HCT116 (cell line): ENCODE measurements around the gene TICRR. TPM values are rescaled to one million over a fixed set of nuclear protein-coding genes. Genes with fewer than 3 reads are reported as not detected.

Source experiments
- ATAC-seq: fragments of 200-7000 bp; cut with Tn5 transposase; 2 replicates; pipeline ENCODE4 v1.9.1; 2020; ENCODE audit warnings: mild to moderate bottlenecking, moderate library complexity
- BruUV-seq: library from RNA; stranded (reverse); fragments of 400-500 nt; replicated peaks from 2 replicates; lab custom pipeline; 2021; lab: Mats Ljungman, UMichigan
- CTCF ChIA-PET: fragments of 300-600 bp; sonication (Branson Sonifier 250); formaldehyde crosslinking; loops from one replicate; lab custom pipeline; 2021; ENCODE audit warnings: antibody characterized with exemption; lab: Charles Lee
- POLR2A ChIA-PET: fragments of 300-600, 350-600 bp; sonication (Branson Sonifier 250); formaldehyde crosslinking; loops from one replicate; lab custom pipeline; 2021; ENCODE audit warnings: antibody characterized with exemption; lab: Charles Lee
- RAD21 ChIA-PET, 2 experiments: fragments of 300-600 bp; sonication (Branson Sonifier 250); formaldehyde crosslinking; loops; one replicate each; lab custom pipeline; 2023; ENCODE audit warnings: low total read pairs in 2 of 2; ENCODE audit not compliant: uncharacterized antibody in 2 of 2, unreplicated experiment in 2 of 2, low non-redundant PET in 1 of 2; lab: Charles Lee
- DNase-seq: peaks from one replicate; pipeline ENCODE4 v3.0.0-alpha.2; 2010; ENCODE audit warnings: low read depth, low spot score
- H2AFZ ChIP-seq: fragments of 200-600 bp; shearing (Covaris generic), sonication (generic); 2 replicates; pipeline ENCODE4 v1.6.1; 2017; ENCODE audit warnings: low read depth, mixed run types, mixed read lengths, antibody characterized with exemption, low read length; ENCODE audit not compliant: poor library complexity, severe bottlenecking
- H3K27ac ChIP-seq: 2 replicates; pipeline ENCODE4 v1.5.1; 2012; ENCODE audit warnings: low read depth, low read length
- H3K27me3 ChIP-seq: fragments of 200-600 bp; sonication (generic); 2 replicates; pipeline ENCODE4 v1.6.1; 2016; ENCODE audit warnings: mixed run types, low read length, mixed read lengths; ENCODE audit not compliant: insufficient read depth
- H3K36me3 ChIP-seq, 2 experiments: fragments of 200-500 bp in 1 of 2; fragments of 200-600 bp in 1 of 2; sonication (Bioruptor generic) in 1 of 2; sonication (generic) in 1 of 2; 2 replicates each; pipeline versions ENCODE4 v1.5.1 to v1.6.1; 2014 to 2016; ENCODE audit warnings: low read length in 2 of 2, inconsistent platforms in 1 of 2, mixed read lengths in 1 of 2, mixed run types in 1 of 2; ENCODE audit not compliant: insufficient read depth in 2 of 2, control insufficient read depth in 1 of 2
- H3K4me1 ChIP-seq, 2 experiments: fragments of 200-600 bp in 1 of 2; sonication (generic) in 1 of 2; 2 replicates each; pipeline versions ENCODE4 v1.5.1 to v1.6.1; 2012 to 2017; ENCODE audit warnings: low read length in 2 of 2, inconsistent platforms in 1 of 2, mild to moderate bottlenecking in 1 of 2, mixed read lengths in 1 of 2, mixed run types in 1 of 2, moderate library complexity in 1 of 2; ENCODE audit not compliant: insufficient read depth in 2 of 2, control insufficient read depth in 1 of 2
- H3K4me2 ChIP-seq: fragments of 200-600 bp; sonication (generic); 2 replicates; pipeline ENCODE4 v1.6.1; 2017; ENCODE audit warnings: mixed run types, low read length, mixed read lengths
- H3K4me3 ChIP-seq, 2 experiments: fragments of 200-600 bp in 1 of 2; sonication (generic) in 1 of 2; replicated peaks in 1 of 2; 2 replicates each; pipeline ENCODE4 v1.5.1; 2011 to 2016; ENCODE audit warnings: low read length in 2 of 2, control low read depth in 1 of 2, low read depth in 1 of 2, mild to moderate bottlenecking in 1 of 2, mixed read lengths in 1 of 2, mixed run types in 1 of 2
- H3K79me2 ChIP-seq: fragments of 200-600 bp; sonication (generic); 2 replicates; pipeline ENCODE4 v1.6.1; 2017; ENCODE audit warnings: mild to moderate bottlenecking, mixed run types, low read length, moderate library complexity, mixed read lengths; ENCODE audit not compliant: insufficient read depth
- H3K9ac ChIP-seq: fragments of 200-600 bp; sonication (generic); 2 replicates; pipeline ENCODE4 v1.6.1; 2016; ENCODE audit warnings: low read length, mixed read lengths
- H3K9me2 ChIP-seq: fragments of 200-600 bp; sonication (generic), shearing (Covaris generic); 2 replicates; pipeline ENCODE4 v1.6.1; 2017; ENCODE audit warnings: mixed run types, mild to moderate bottlenecking, moderate library complexity; ENCODE audit not compliant: insufficient read depth
- H3K9me3 ChIP-seq, 2 experiments: fragments of 200-500 bp in 1 of 2; fragments of 200-600 bp in 1 of 2; sonication (Bioruptor generic) in 1 of 2; sonication (generic) in 1 of 2; 2 replicates each; pipeline ENCODE4 v1.6.1; 2014 to 2017; ENCODE audit warnings: low read length in 2 of 2, mixed read lengths in 2 of 2, inconsistent platforms in 1 of 2, low read depth in 1 of 2, mild to moderate bottlenecking in 1 of 2, mixed run types in 1 of 2, moderate library complexity in 1 of 2; ENCODE audit not compliant: control insufficient read depth in 1 of 2, insufficient read depth in 1 of 2
- H4K20me1 ChIP-seq: fragments of 200-600 bp; sonication (generic), shearing (Covaris generic); 2 replicates; pipeline ENCODE4 v1.6.1; 2017; ENCODE audit warnings: mixed run types, mild to moderate bottlenecking, moderate library complexity; ENCODE audit not compliant: insufficient read depth
- FOSL1 ChIP-seq: IDR thresholded peaks from 2 replicates; pipeline ENCODE4 v1.6.1; 2012; ENCODE audit warnings: low read depth
- ZBTB33 ChIP-seq: IDR thresholded peaks from 2 replicates; pipeline ENCODE4 v1.6.1; 2011; ENCODE audit warnings: mild to moderate bottlenecking, low read length, moderate library complexity; ENCODE audit not compliant: insufficient replicate concordance; ENCODE audit errors: extremely low read depth
- intact Hi-C: fragments of 100-400 bp; cut with micrococcal nuclease; formaldehyde crosslinking; loops from 2 replicates; pipeline ENCODE4 v1.10.0; 2022
- total RNA-seq: library from RNA; stranded (reverse); gene quantifications from one replicate; pipeline ENCODE4 v1.2.1, GENCODE V29; 2021; ENCODE audit not compliant: unreplicated experiment

Gene TICRR
- total RNA-seq, 1 experiment from 2014 or later, result 24.8 TPM

DNA sequence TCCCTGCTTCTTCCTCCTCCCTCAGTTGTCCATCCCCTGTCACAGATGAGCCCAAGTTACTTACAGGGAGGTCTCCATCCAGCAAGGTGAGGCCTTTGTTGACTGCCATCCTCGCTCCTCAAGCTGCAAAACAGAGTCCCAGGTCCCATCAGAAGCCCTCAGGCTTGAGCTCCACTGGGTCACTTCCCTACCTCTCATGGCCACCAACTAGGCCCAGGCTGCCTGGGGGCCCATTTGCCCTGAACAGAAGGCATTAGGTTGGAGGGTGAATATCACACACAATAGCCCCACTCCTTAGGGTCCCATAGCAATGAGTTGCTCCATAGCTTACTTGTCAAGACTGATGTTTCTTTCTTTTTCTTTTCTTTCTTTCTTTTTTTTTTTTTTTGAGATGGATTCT, 102.1 kb downstream of the TICRR start:
- H3K79me2 ChIP-seq, result no peaks in the 10 kb centered on the region
- no peaks in the 10 kb centered on the region for H3K9me3 ChIP-seq
- no peaks in the 10 kb centered on the region for H4K20me1 ChIP-seq
- no peak for ATAC-seq
- ChIA-PET CTCF (no interaction called here), RAD21 (no interaction called here), POLR2A (no interaction called here)
- no peak overlapping the region for H2AFZ ChIP-seq
- intact Hi-C loops, result no loop called here
- TF ChIP-seq ZBTB33 (no peak), FOSL1 (no peak)
- H3K27ac ChIP-seq, result no peak overlapping the region
- H3K9ac ChIP-seq, result no peak overlapping the region
- no peaks in the 10 kb centered on the region for H3K4me1 ChIP-seq
- H3K36me3 ChIP-seq, result no peaks in the 10 kb centered on the region
- no peaks in the 10 kb centered on the region for H3K9me2 ChIP-seq
- H3K4me2 ChIP-seq, result no peak overlapping the region
- no TSS peak for BruUV-seq
- DNase-seq, result no peak
- H3K4me3 ChIP-seq, result no peak overlapping the region
- no peaks in the 10 kb centered on the region for H3K27me3 ChIP-seq

Other genes starting within 250 kb of the TICRR start
- gene POLG, start 240.6 kb upstream of the TICRR start, total RNA-seq, result 72.7 TPM
- gene RHCG, start 78.9 kb upstream of the TICRR start, total RNA-seq, result not detected
- 0.12 TPM for gene KIF7, start 80.0 kb downstream of the TICRR start, total RNA-seq
- 0.32 TPM for gene PLIN1, start 103.9 kb downstream of the TICRR start, total RNA-seq
- gene PEX11A, start 115.3 kb downstream of the TICRR start, total RNA-seq, result 7.1 TPM
- 0.42 TPM for gene WDR93, start 115.3 kb downstream of the TICRR start, total RNA-seq
- gene MESP1, start 175.8 kb downstream of the TICRR start, total RNA-seq, result 8.8 TPM
- 0.20 TPM for gene MESP2, start 200.9 kb downstream of the TICRR start, total RNA-seq
- gene ANPEP, start 239.4 kb downstream of the TICRR start, total RNA-seq, result 1.5 TPM